WTC11 (cell line): ENCODE data around the gene FAM110C. TPM values are rescaled to one million over a fixed set of nuclear protein-coding genes. Genes with fewer than 3 reads are reported as not detected.

Experiments
- ATAC-seq: fragments of 200-7000 bp; cut with Tn5 transposase; 2 replicates; pipeline ENCODE4 v1.10.0; 2021; ENCODE audit warnings: mild to moderate bottlenecking, moderate library complexity
- CTCF ChIA-PET: fragments of 300-600 bp; sonication (Branson Sonifier 250); formaldehyde crosslinking; loops from one replicate; lab custom pipeline; 2021; ENCODE audit warnings: antibody characterized with exemption; lab: Charles Lee
- POLR2A ChIA-PET: fragments of 350-600 bp; sonication (Branson Sonifier 250); formaldehyde crosslinking; loops from one replicate; lab custom pipeline; 2021; ENCODE audit warnings: antibody characterized with exemption; lab: Charles Lee
- DNase-seq: peaks from one replicate; pipeline ENCODE4 v3.0.0; 2021; ENCODE audit warnings: low spot score
- H3K27ac Mint-ChIP-seq: 2 replicates; pipeline ENCODE4 v1.8.0; 2021; ENCODE audit warnings: mixed read lengths
- H3K27me3 Mint-ChIP-seq: 2 replicates; pipeline ENCODE4 v1.8.0; 2021; ENCODE audit warnings: low read depth, mild to moderate bottlenecking, moderate library complexity, mixed read lengths
- H3K36me3 Mint-ChIP-seq: 2 replicates; pipeline ENCODE4 v1.8.0; 2021; ENCODE audit warnings: mixed read lengths
- H3K4me1 Mint-ChIP-seq: 2 replicates; pipeline ENCODE4 v1.8.0; 2022; ENCODE audit warnings: mixed read lengths
- H3K4me3 Mint-ChIP-seq: 2 replicates; pipeline ENCODE4 v1.8.0; 2021; ENCODE audit warnings: mild to moderate bottlenecking, moderate library complexity, mixed read lengths
- H3K9me3 Mint-ChIP-seq: 2 replicates; pipeline ENCODE4 v1.8.0; 2021; ENCODE audit warnings: mixed read lengths
- AFF4 ChIP-seq: sonication (generic); formaldehyde crosslinking; IDR thresholded peaks from 2 replicates; pipeline ENCODE4 v1.8.1; 2023; ENCODE audit warnings: mild to moderate bottlenecking, missing genetic modification reagents, borderline replicate concordance
- ATF3 ChIP-seq: sonication (generic); formaldehyde crosslinking; conservative IDR thresholded peaks from 2 replicates; pipeline ENCODE4 v1.8.1; 2022; ENCODE audit warnings: mild to moderate bottlenecking, missing genetic modification reagents
- GABPB1 ChIP-seq: sonication (generic); formaldehyde crosslinking; IDR thresholded peaks from 2 replicates; pipeline ENCODE4 v1.8.1; 2023; ENCODE audit warnings: mild to moderate bottlenecking, missing genetic modification reagents
- HMGXB4 ChIP-seq: sonication (generic); formaldehyde crosslinking; IDR thresholded peaks from 2 replicates; pipeline ENCODE4 v1.8.1; 2023; ENCODE audit warnings: mild to moderate bottlenecking, moderate library complexity, missing genetic modification reagents
- IRF2 ChIP-seq: sonication (generic); formaldehyde crosslinking; IDR thresholded peaks from 2 replicates; pipeline ENCODE4 v1.8.0; 2022; ENCODE audit warnings: low read depth, missing genetic modification reagents, borderline replicate concordance
- MLX ChIP-seq: sonication (generic); formaldehyde crosslinking; IDR thresholded peaks from 2 replicates; pipeline ENCODE4 v1.8.1; 2023; ENCODE audit warnings: mild to moderate bottlenecking, missing genetic modification reagents, moderate library complexity
- MYBL2 ChIP-seq: sonication (generic); formaldehyde crosslinking; IDR thresholded peaks from 2 replicates; pipeline ENCODE4 v1.8.1; 2023; ENCODE audit warnings: mild to moderate bottlenecking, moderate library complexity, missing genetic modification reagents
- PREB ChIP-seq: sonication (generic); formaldehyde crosslinking; IDR thresholded peaks from 2 replicates; pipeline ENCODE4 v1.8.1; 2022; ENCODE audit warnings: mild to moderate bottlenecking, missing genetic modification reagents, moderate library complexity, borderline replicate concordance
- PRRX2 ChIP-seq: fragments of 250-450 bp; sonication (Bioruptor Pico); IDR thresholded peaks from 2 replicates; pipeline ENCODE4 v1.8.0; 2021; ENCODE audit warnings: mild to moderate bottlenecking
- TEAD1 ChIP-seq: sonication (generic); formaldehyde crosslinking; IDR thresholded peaks from 2 replicates; pipeline ENCODE4 v1.8.0; 2022; ENCODE audit warnings: mild to moderate bottlenecking, missing genetic modification reagents
- TP53 ChIP-seq: sonication (generic); formaldehyde crosslinking; IDR thresholded peaks from 2 replicates; pipeline ENCODE4 v1.8.1; 2023; ENCODE audit warnings: mild to moderate bottlenecking, missing genetic modification reagents
- ZMAT4 ChIP-seq: fragments of 250-450 bp; sonication (Bioruptor Pico); IDR thresholded peaks from 2 replicates; pipeline ENCODE4 v1.9.0; 2021; ENCODE audit warnings: mild to moderate bottlenecking
- ZNF219 ChIP-seq: sonication (generic); formaldehyde crosslinking; IDR thresholded peaks from 2 replicates; pipeline ENCODE4 v1.8.0; 2023; ENCODE audit warnings: missing genetic modification reagents, mild to moderate bottlenecking, borderline replicate concordance
- ZNF232 ChIP-seq: sonication (generic); formaldehyde crosslinking; IDR thresholded peaks from 2 replicates; pipeline ENCODE4 v1.8.0; 2022; ENCODE audit warnings: mild to moderate bottlenecking, missing genetic modification reagents
- ZNF317 ChIP-seq: sonication (generic); formaldehyde crosslinking; IDR thresholded peaks from 2 replicates; pipeline ENCODE4 v1.8.1; 2023; ENCODE audit warnings: low read depth, mild to moderate bottlenecking, moderate library complexity, missing genetic modification reagents, borderline replicate concordance
- ZNF423 ChIP-seq: fragments of 250-450 bp; sonication (Bioruptor Pico); IDR thresholded peaks from 2 replicates; pipeline ENCODE4 v2.1.2; 2022; ENCODE audit warnings: mild to moderate bottlenecking, moderate library complexity
- ZNF425 ChIP-seq: fragments of 250-450 bp; sonication (Bioruptor Pico); conservative IDR thresholded peaks from 2 replicates; pipeline ENCODE4 v1.9.0; 2021; ENCODE audit warnings: mild to moderate bottlenecking
- total RNA-seq: library from RNA; stranded (reverse); gene quantifications from 3 replicates; pipeline ENCODE4 v1.2.3, GENCODE V29; 2021

FAM110C gene
- total RNA-seq, 1 experiment from 2014 or later = 6.1 TPM

GRCh38 chr2:11248-11941 lies 34.9 kb downstream of the FAM110C start (continued):
- TF ChIP-seq HMGXB4 (CRISPR knock-in tag) (peak; percentile 91), TP53 (CRISPR knock-in tag) (no peak)

GRCh38 chr2:10222-10875 lies 36.0 kb downstream of the FAM110C start:
- peaks cover 10% of the 10 kb centered on the region for H3K9me3 Mint-ChIP-seq
- H3K4me3 Mint-ChIP-seq = no peak overlapping the region
- H3K36me3 Mint-ChIP-seq = peaks cover 10% of the 10 kb centered on the region
- H3K4me1 Mint-ChIP-seq = no peaks in the 10 kb centered on the region
- H3K27ac Mint-ChIP-seq = no peak overlapping the region
- DNase-seq = no peak
- no peak for ATAC-seq
- CTCF ChIA-PET = no interaction called here
- H3K27me3 Mint-ChIP-seq = peaks cover 5% of the 10 kb centered on the region; the same call in 1 of the 2 replicates
- POLR2A ChIA-PET = no interaction called here
- TF ChIP-seq ZNF423 (CRISPR knock-in tag) (no peak), ZNF219 (CRISPR knock-in tag) (no peak), IRF2 (CRISPR knock-in tag) (no peak), ZNF425 (no peak), MLX (no peak), ZMAT4 (CRISPR knock-in tag) (no peak), PREB (CRISPR knock-in tag) (no peak), ZNF232 (CRISPR knock-in tag) (no peak), MYBL2 (no peak), ATF3 (CRISPR knock-in tag) (no peak), GABPB1 (CRISPR knock-in tag) (no peak), PRRX2 (CRISPR knock-in tag) (no peak), HMGXB4 (CRISPR knock-in tag) (no peak), AFF4 (no peak), ZNF317 (CRISPR knock-in tag) (no peak), TP53 (CRISPR knock-in tag) (no peak), TEAD1 (no peak)
